Activated naive CD8-positive, alpha-beta T cell treated with anti-CD3 and anti-CD28 coated beads, Interleukin-2, amount 10 ng/mL, durations not matched to agents 7 days and 5 days (primary cell): Measurements from ENCODE around the gene PTPRN2. TPM values are rescaled to one million over a fixed set of nuclear protein-coding genes. Genes with fewer than 3 reads are reported as not detected.
"Not testable (repeated sequence)": the region's sequence is repeated elsewhere in the genome, so short reads cannot be mapped to it uniquely, and the experiment has no call there.

ENCODE experiments used
- ATAC-seq: fragments of 150-1000 bp; cut with Tn5 transposase; one replicate; pipeline ENCODE4 v1.10.0; 2021; ENCODE audit warnings: low read depth, moderate library complexity
- POLR2A ChIA-PET: fragments of 350-600 bp; sonication (Branson Sonifier 250); formaldehyde crosslinking; loops from one replicate; lab custom pipeline; 2021; ENCODE audit warnings: antibody characterized with exemption; lab: Charles Lee
- DNase-seq: peaks from one replicate; pipeline ENCODE4 v3.0.0; 2021
- H3K27ac Mint-ChIP-seq: one replicate; pipeline ENCODE4 v1.8.0; 2022; ENCODE audit warnings: mild to moderate bottlenecking, mixed read lengths
- H3K27me3 Mint-ChIP-seq: one replicate; pipeline ENCODE4 v1.8.0; 2022; ENCODE audit warnings: mild to moderate bottlenecking, moderate library complexity, mixed read lengths
- H3K36me3 Mint-ChIP-seq: one replicate; pipeline ENCODE4 v1.8.0; 2021; ENCODE audit warnings: mild to moderate bottlenecking, mixed read lengths
- H3K4me1 Mint-ChIP-seq: one replicate; pipeline ENCODE4 v1.8.0; 2021; ENCODE audit warnings: mixed read lengths
- H3K4me3 Mint-ChIP-seq: one replicate; pipeline ENCODE4 v1.8.0; 2022; ENCODE audit warnings: mild to moderate bottlenecking, moderate library complexity, mixed read lengths
- H3K9me3 Mint-ChIP-seq: one replicate; pipeline ENCODE4 v1.8.0; 2021; ENCODE audit warnings: mixed read lengths
- total RNA-seq, 2 experiments: library from RNA; stranded (reverse); gene quantifications; one replicate each; pipeline ENCODE4 v1.2.3, GENCODE V29; 2021

The PTPRN2 gene
- total RNA-seq, 2 experiments from 2014 or later: 4.5 to 4.9 TPM

DNA sequence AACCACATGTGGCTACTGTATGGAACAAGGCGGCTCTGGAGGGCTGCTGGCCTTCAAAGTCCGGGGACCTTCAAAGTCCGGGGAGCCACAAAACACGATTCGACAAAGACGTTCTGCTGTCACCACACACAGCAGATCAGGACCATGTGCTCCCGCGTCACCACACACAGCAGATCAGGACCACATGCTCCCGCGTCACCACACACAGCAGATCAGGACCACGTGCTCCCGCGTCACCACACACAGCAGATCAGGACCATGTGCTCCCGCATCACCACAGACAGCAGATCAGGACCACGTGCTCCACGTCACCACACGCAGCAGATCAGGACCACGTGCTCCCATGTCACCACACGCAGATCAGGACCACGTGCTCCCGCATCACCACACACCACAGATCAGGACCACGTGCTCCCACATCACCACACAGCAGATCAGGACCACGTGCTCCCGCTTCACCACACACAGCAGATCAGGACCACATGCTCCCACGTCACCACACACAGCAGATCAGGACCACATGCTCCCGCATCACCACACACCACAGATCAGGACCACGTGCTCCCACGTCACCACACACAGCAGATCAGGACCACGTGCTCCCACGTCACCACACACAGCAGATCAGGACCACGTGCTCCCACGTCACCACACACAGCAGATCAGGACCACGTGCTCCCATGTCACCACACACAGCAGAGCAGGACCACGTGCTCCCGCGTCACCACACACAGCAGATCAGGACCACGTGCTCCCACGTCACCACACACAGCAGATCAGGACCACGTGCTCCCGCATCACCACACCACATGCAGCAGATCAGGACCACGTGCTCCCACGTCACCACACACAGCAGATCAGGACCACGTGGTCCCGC is 1024.9 kb downstream of the PTPRN2 start:
- H3K27me3 Mint-ChIP-seq, H3K4me3 Mint-ChIP-seq, DNase-seq, POLR2A ChIA-PET, H3K27ac Mint-ChIP-seq, H3K4me1 Mint-ChIP-seq, H3K36me3 Mint-ChIP-seq, H3K9me3 Mint-ChIP-seq, ATAC-seq: not testable (repeated sequence)

DNA sequence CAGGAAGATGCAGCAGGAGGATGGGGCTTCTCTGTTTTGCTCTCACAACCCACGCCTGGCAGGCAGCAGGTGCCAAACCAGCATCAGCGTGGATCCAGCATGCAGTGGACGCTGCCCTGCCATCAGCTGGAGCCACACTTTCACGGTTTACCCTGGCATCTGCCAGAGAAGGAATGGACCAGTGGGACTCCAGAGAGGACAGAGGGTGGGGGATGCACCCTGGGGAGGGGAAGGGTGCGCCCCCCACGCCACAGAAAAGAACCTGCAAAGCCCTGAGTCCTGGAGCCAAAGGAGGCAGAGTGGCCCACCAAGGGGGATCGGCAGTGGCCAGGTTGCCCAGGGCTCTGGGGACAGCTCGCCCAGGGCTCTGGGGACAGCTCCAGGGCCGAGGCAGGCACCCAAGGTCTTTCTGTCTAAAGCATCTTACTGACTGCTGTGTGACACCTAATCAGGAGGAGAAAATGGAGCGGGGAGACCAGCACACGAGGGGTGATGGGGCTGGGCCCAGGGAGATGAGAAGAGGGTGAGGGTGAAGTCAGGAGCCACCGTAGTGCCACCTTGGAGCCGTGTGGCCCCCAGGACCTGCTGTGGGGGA is 1025.7 kb downstream of the PTPRN2 start:
- DNase-seq (no peak), ATAC-seq (no peak)
- Mint-ChIP-seq H3K9me3 (no peaks in the 10 kb centered on the region), H3K27me3 (no peaks in the 10 kb centered on the region), H3K4me3 (no peak overlapping the region), H3K36me3 (peaks cover 7% of the 10 kb centered on the region), H3K27ac (no peak overlapping the region), H3K4me1 (peaks cover 3% of the 10 kb centered on the region)
- POLR2A ChIA-PET: no interaction called here

DNA sequence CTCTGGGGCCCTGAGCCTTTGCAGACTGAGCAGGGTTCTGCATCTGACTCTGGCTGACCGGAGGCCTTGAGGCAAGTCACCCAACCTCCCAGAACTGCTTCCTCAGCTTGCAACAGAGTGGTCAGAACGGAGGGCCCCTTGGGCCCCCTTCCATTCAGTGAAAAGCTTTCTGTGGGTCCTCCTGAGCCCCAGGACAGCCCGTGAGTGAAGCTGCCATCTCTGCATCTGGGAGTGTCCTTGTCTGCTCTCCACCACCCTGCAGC is 1026.2 kb downstream of the PTPRN2 start:
- H3K27me3 Mint-ChIP-seq: no peaks in the 10 kb centered on the region
- H3K4me1 Mint-ChIP-seq: no peaks in the 10 kb centered on the region
- H3K27ac Mint-ChIP-seq: no peak overlapping the region
- H3K4me3 Mint-ChIP-seq: no peak overlapping the region
- POLR2A ChIA-PET: no interaction called here
- no peaks in the 10 kb centered on the region for H3K9me3 Mint-ChIP-seq
- DNase-seq: no peak
- peaks cover 5% of the 10 kb centered on the region for H3K36me3 Mint-ChIP-seq
- ATAC-seq: no peak

DNA sequence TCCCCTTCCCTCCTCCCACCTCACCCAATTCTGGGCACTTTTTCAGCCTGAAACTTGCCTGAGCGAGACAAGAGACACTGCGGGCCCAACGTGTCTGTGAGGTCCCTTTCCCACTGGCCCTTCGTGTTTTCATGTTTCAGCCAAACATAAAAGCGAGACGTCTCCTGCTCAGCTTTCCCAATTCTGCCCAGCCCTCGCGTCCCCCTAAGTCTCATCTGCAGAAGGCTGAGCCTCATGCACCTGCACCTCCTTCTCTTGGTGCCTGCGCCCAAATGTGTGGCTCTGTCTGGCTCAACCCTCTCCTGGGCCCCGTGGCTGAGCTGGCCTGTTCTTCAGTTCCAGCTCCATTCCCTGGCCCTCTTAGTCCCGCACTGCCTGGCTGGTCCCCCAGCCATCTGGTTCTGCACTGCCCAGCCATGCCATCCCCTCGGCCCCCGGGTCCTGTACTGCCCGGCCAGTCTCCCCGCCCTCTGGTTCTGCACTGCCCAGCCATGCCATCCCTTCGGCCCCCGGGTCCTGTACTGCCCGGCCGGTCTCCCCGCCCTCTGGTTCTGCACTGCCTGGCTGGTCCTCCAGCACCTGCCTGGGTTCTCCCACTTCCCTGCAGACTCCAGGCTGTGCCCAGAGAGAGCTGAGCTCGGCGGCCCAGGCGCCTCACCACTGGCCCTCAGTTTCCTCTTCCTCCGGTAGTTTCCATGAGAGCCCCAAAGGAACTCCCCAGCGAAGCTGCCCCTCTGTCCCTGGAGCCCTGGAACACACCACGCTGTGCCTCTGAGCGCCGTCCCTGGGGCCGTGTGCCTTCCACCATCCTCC is 1026.7 kb downstream of the PTPRN2 start:
- no peaks in the 10 kb centered on the region for H3K27me3 Mint-ChIP-seq
- no peaks in the 10 kb centered on the region for H3K4me1 Mint-ChIP-seq
- peaks cover 5% of the 10 kb centered on the region for H3K36me3 Mint-ChIP-seq
- POLR2A ChIA-PET: no interaction called here
- DNase-seq (no peak), ATAC-seq (no peak)
- H3K27ac Mint-ChIP-seq: no peak overlapping the region
- no peak overlapping the region for H3K4me3 Mint-ChIP-seq
- no peaks in the 10 kb centered on the region for H3K9me3 Mint-ChIP-seq

DNA sequence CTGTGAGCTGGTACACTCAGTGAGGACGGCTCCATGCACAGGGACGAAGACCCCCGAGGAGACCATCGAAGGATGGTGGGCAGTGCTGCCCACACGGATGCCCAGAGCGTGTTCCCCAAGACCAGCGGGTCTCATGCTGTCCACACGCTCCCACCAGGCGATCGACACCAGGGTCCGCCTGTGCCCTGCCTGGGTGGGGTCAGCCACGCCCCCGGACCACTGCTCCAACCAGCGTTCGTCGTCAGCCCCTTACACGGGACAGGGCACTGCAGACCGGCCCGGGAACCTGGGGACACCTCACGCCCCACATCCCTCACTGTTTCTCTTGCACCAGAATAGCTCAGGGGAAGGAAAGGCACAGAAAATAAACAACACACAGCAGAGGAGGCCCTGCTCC is 1027.4 kb downstream of the PTPRN2 start:
- Mint-ChIP-seq H3K27me3 (no peaks in the 10 kb centered on the region), H3K36me3 (peaks cover 5% of the 10 kb centered on the region), H3K4me3 (no peak overlapping the region), H3K4me1 (no peaks in the 10 kb centered on the region), H3K9me3 (no peaks in the 10 kb centered on the region), H3K27ac (no peak overlapping the region)
- DNase-seq (no peak), ATAC-seq (no peak)
- POLR2A ChIA-PET: no interaction called here

DNA sequence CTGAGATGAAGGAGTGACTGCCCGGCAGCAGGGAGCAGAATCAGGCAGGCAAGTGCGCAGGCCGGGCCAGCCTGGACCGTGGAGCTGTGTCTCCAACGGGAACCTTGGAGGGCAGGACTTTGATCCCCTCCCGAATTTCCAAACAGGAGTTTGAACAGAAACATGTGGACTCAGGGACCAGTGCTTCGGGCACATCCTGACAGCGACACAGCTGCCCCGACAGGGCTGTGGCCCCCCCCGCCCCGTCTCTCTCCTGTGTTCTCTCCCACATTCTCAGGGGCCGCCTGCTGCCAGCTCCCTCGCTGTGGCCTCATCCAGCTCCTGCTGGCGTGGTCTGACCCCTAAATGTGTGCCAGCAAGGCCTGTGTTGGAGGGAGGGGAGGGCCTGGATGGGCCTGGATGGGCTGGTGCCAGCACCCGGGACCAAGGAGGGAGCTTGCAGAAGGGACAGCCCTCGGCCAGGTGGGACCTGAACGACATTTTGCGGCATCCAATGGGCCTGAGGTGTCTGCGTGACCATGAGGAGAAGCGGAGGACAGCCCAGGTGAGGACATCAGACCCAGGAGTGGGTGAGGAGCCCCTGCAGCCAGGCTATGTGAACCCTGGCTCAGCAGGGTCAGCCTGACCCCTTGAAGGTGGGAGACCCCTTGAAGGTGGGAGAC is 1027.9 kb downstream of the PTPRN2 start:
- POLR2A ChIA-PET: no interaction called here
- peaks cover 2% of the 10 kb centered on the region for H3K36me3 Mint-ChIP-seq
- no peaks in the 10 kb centered on the region for H3K9me3 Mint-ChIP-seq
- ATAC-seq: no peak
- no peaks in the 10 kb centered on the region for H3K4me1 Mint-ChIP-seq
- no peak overlapping the region for H3K27ac Mint-ChIP-seq
- H3K27me3 Mint-ChIP-seq: no peaks in the 10 kb centered on the region
- DNase-seq: no peak
- no peak overlapping the region for H3K4me3 Mint-ChIP-seq

DNA sequence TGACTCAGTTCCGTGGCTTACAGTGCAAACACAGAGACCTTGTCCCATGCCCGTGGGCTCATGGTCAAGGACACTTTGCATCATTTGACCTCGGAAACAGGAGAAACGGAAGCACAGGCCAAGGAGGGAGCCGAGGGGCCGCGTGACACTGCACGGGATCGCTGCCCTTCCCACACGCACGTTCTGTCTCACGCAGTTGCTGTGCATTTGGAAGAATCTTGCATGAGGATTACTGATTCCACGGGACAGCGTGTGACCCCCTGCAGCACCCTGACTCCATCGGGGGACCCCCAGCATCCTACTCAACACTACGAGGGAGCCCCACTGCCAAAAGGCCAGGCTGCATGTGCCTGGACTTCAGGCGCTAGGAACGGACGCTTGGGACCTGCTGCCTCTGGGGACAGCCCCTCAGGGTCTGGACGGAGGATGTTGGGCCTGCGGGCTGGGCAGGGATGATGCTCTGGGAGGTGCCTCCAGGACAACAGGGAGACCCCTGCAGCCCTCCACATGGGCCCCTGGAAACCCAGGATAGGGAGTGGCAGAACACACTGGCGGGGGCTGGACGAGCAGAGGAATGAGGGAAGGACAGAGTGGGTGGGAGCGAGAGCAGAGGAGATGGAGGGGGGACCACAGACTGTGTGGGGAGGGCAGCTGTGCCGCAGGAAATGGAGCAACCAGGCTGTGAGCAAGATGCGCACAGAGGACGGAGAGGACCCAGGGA is 1028.6 kb downstream of the PTPRN2 start:
- no peaks in the 10 kb centered on the region for H3K9me3 Mint-ChIP-seq

DNA sequence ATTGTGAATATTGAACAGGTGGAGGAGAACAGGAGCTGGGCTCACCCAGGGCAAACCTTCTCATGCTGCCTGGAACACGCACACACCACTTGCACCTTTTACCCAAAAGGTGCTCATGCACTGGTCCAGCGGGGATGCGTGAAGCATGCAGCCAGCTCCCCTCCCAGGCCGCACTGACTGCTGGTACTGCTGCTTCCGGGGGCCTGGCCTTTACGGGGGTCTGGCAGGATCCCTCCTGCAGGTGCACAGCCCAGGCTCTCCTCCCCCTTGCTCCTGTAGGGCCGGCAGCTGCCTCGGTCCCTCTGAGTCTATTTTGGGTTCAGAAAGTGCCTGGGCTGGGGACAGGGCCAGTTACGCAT is 1029.1 kb downstream of the PTPRN2 start:
- H3K27me3 Mint-ChIP-seq: no peaks in the 10 kb centered on the region
- no peak overlapping the region for H3K4me3 Mint-ChIP-seq
- no peaks in the 10 kb centered on the region for H3K9me3 Mint-ChIP-seq
- DNase-seq (no peak), ATAC-seq (no peak)
- POLR2A ChIA-PET: no interaction called here
- H3K27ac Mint-ChIP-seq: no peak overlapping the region
- H3K4me1 Mint-ChIP-seq: no peaks in the 10 kb centered on the region
- no peaks in the 10 kb centered on the region for H3K36me3 Mint-ChIP-seq

More for the DNA sequence above, 1028.6 kb downstream of the PTPRN2 start:
- no peaks in the 10 kb centered on the region for H3K36me3 Mint-ChIP-seq
- no peaks in the 10 kb centered on the region for H3K4me1 Mint-ChIP-seq
- no peak for ATAC-seq
- no peak overlapping the region for H3K4me3 Mint-ChIP-seq
- POLR2A ChIA-PET: no interaction called here
- no peak overlapping the region for H3K27ac Mint-ChIP-seq
- DNase-seq: no peak
- no peaks in the 10 kb centered on the region for H3K27me3 Mint-ChIP-seq

DNA sequence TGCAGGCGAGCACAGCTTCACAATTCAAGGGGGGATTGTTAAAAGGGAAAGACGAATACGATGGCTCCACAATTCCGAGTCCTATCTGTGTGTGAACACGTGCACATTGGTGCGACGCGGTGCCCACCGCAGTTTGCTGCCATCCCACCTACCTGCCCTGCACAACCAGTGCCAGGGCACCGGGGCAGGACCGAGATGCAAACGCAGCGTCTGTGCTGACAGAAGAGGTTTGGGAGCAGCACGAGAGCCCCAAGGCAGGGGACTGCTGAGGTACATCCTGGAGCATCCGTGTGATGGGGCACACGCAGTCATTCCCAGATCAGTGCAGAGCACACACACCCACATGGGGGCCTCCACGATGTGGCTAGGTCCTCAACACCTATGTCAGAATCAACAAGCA is 1029.6 kb downstream of the PTPRN2 start:
- Mint-ChIP-seq H3K4me3 (no peak overlapping the region), H3K9me3 (no peaks in the 10 kb centered on the region), H3K4me1 (no peaks in the 10 kb centered on the region), H3K27ac (no peak overlapping the region), H3K27me3 (no peaks in the 10 kb centered on the region), H3K36me3 (no peaks in the 10 kb centered on the region)
- POLR2A ChIA-PET: no interaction called here
- ATAC-seq (no peak), DNase-seq (no peak)

DNA sequence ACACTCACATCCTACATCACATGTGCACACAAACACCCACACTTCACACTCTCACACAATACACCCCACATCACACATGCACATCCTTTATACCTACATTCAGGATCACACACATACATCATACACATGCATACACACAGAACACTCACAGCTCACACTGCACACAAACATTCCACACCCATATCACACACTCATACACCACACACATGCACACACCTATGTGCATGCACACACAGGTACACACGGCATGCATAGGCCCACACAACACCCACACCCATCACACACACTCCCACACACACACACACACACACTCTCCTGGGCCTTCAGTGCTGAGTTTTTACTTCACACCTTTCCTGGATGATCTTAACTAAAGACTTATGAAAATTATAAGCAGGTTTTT is 1030.4 kb downstream of the PTPRN2 start:
- H3K4me3 Mint-ChIP-seq: no peak overlapping the region
- H3K4me1 Mint-ChIP-seq: no peaks in the 10 kb centered on the region
- POLR2A ChIA-PET: no interaction called here
- no peaks in the 10 kb centered on the region for H3K9me3 Mint-ChIP-seq
- H3K36me3 Mint-ChIP-seq: peaks cover 3% of the 10 kb centered on the region
- ATAC-seq (no peak), DNase-seq (no peak)
- H3K27me3 Mint-ChIP-seq: no peaks in the 10 kb centered on the region
- no peak overlapping the region for H3K27ac Mint-ChIP-seq

DNA sequence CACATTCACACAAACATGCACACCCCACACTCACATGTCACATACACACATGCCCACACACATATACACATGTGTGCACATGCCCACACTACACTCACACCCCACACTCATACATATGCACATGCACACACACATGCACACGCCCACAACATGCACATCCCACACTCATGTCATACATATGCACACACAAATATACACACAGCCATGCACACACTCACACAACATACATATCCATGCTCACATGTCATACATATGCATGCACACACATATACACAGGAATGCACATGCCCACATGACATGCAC is 1031.0 kb downstream of the PTPRN2 start:
- H3K27me3 Mint-ChIP-seq: no peaks in the 10 kb centered on the region
- H3K9me3 Mint-ChIP-seq: peaks cover 2% of the 10 kb centered on the region
- POLR2A ChIA-PET: no interaction called here
- DNase-seq (no peak), ATAC-seq (no peak)
- H3K27ac Mint-ChIP-seq: no peak overlapping the region
- H3K36me3 Mint-ChIP-seq: peaks cover 5% of the 10 kb centered on the region
- peaks cover 2% of the 10 kb centered on the region for H3K4me1 Mint-ChIP-seq
- H3K4me3 Mint-ChIP-seq: no peak overlapping the region

DNA sequence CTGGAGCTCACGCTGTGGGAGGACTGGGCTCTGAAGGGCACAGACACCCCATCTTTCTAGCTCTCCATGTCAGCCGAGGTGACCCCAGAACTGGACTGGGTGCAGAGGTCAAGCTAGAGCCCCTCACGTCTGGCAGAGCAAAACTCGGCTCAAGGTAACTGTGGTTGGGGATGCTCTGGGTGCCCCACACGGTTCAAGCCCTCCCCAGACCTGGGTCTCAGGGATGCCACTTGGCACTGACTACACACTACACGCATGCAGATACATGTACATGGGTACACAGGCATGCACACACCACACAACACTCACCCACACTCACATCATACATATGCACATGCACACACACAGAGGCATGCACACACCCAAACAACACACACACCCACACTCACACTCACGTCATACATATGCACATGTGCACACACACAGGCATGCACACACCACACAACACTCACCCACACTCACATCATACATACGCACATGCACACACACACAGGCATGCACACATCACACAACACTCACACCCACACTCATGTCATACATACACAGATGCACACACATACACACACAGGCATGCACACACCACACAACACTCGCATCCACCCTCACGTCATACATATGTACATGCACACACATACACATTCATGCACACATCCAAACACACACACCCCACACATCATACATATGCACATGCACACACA is 1031.5 kb downstream of the PTPRN2 start:
- POLR2A ChIA-PET: no interaction called here
- H3K27ac Mint-ChIP-seq: no peak overlapping the region

DNA sequence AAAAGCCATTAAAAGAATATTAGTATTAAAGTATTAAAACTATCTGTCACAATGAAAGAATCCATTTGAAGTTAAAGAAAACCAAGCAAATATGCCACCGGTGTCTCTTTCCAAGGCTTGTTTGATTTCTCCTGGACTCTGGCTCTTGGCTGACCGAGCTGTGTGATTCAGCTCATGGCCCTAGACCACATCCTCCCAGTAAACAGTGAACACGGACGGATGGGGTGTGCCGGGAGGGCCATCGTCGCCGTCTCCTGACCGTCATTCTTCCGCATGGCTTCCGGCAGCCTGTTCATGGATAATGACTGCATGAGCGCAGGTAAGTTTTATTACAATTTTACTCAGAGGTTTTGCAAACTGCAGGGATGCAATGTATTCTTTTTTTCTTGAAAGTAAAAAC is 1032.3 kb downstream of the PTPRN2 start:
- peaks cover 2% of the 10 kb centered on the region for H3K4me1 Mint-ChIP-seq
- peaks cover 2% of the 10 kb centered on the region for H3K9me3 Mint-ChIP-seq
- POLR2A ChIA-PET: no interaction called here
- H3K27ac Mint-ChIP-seq: no peak overlapping the region
- H3K4me3 Mint-ChIP-seq: no peak overlapping the region
- H3K36me3 Mint-ChIP-seq: peaks cover 5% of the 10 kb centered on the region
- ATAC-seq (no peak), DNase-seq (no peak)
- H3K27me3 Mint-ChIP-seq: no peaks in the 10 kb centered on the region

More for the DNA sequence above, 1031.5 kb downstream of the PTPRN2 start:
- no peaks in the 10 kb centered on the region for H3K27me3 Mint-ChIP-seq
- H3K4me3 Mint-ChIP-seq: no peak overlapping the region
- peaks cover 2% of the 10 kb centered on the region for H3K9me3 Mint-ChIP-seq
- H3K36me3 Mint-ChIP-seq: peaks cover 5% of the 10 kb centered on the region
- H3K4me1 Mint-ChIP-seq: peaks cover 2% of the 10 kb centered on the region
- ATAC-seq (no peak), DNase-seq (peak; percentile 20)
